HepG2 (cell line): ENCODE measurements around the gene SLC50A1. TPM values are rescaled to one million over a fixed set of nuclear protein-coding genes. Genes with fewer than 3 reads are reported as not detected.

ENCODE experiments used
- ATAC-seq: fragments of 200-7000 bp; cut with Tn5 transposase; 3 replicates; pipeline ENCODE4 v1.9.1; 2020; ENCODE audit warnings: mild to moderate bottlenecking, moderate library complexity
- BruUV-seq: library from RNA; stranded (reverse); fragments of 400-500 nt; replicated peaks from 2 replicates; lab custom pipeline; 2021; lab: Mats Ljungman, UMichigan
- CTCF ChIA-PET: fragments of 300-600 bp; formaldehyde crosslinking; extraction: SDS; loops from one replicate; lab custom pipeline; 2021; ENCODE audit warnings: low total read pairs, inconsistent platforms, low intra/inter-chr PET ratio; lab: Yijun Ruan, JAX
- POLR2A ChIA-PET: fragments of 350-600 bp; sonication (Branson Sonifier 250); formaldehyde crosslinking; loops from one replicate; lab custom pipeline; 2020; ENCODE audit warnings: antibody characterized with exemption, inconsistent platforms; lab: Yijun Ruan, JAX
- DNase-seq: peaks from one replicate; pipeline ENCODE4 v3.0.0-alpha.2; 2015; ENCODE audit warnings: low spot score
- FAIRE-seq: peaks from 3 replicates; lab custom pipeline; 2011; peaks lifted over from hg19 to GRCh38; lab: Jason Lieb, UNC
- H2AFZ ChIP-seq: one replicate; pipeline ENCODE4 v1.6.1; 2011; ENCODE audit warnings: low read length, inconsistent platforms
- H3K27ac ChIP-seq: fragments of 300-600 bp; 3 replicates; pipeline ENCODE4 v1.8.0; 2011; ENCODE audit warnings: mixed run types, mild to moderate bottlenecking, mixed read lengths, low read length, inconsistent platforms; ENCODE audit not compliant: insufficient read depth; ENCODE audit errors: extremely low read length
- H3K27me3 ChIP-seq, 2 experiments: fragments of 200-600 bp in 1 of 2; 2 replicates in 1 of 2; 3 replicates in 1 of 2; pipeline versions ENCODE4 v1.6.0 to v1.8.0; 2011; ENCODE audit warnings: low read length in 2 of 2, mild to moderate bottlenecking in 2 of 2, moderate library complexity in 2 of 2, inconsistent platforms in 1 of 2; ENCODE audit not compliant: insufficient read depth in 2 of 2, control insufficient read depth in 1 of 2
- H3K36me3 ChIP-seq, 2 experiments: fragments of 200-600 bp in 1 of 2; replicated peaks in 1 of 2; 2 replicates in 1 of 2; 3 replicates in 1 of 2; pipeline versions ENCODE4 v1.5.1 to v1.8.0; 2011; ENCODE audit warnings: low read length in 2 of 2, inconsistent platforms in 1 of 2; ENCODE audit not compliant: insufficient read depth in 2 of 2, control insufficient read depth in 1 of 2
- H3K4me1 ChIP-seq: 2 replicates; pipeline ENCODE4 v1.5.1; 2012; ENCODE audit warnings: low read length, inconsistent platforms; ENCODE audit not compliant: insufficient read depth
- H3K4me2 ChIP-seq: 2 replicates; pipeline ENCODE4 v1.6.0; 2011; ENCODE audit warnings: low read depth, low read length, inconsistent platforms
- H3K4me3 ChIP-seq, 3 experiments: fragments of 200-600 bp in 1 of 3; sonication (generic), shearing (Covaris generic) in 1 of 3; replicated peaks in 1 of 3; 2 replicates each; pipeline ENCODE4 v1.5.1; 2011 to 2016; ENCODE audit warnings: low read length in 3 of 3, inconsistent platforms in 2 of 3, low read depth in 2 of 3, mild to moderate bottlenecking in 2 of 3, control low read depth in 1 of 3, mixed read lengths in 1 of 3; ENCODE audit not compliant: insufficient read depth in 1 of 3
- H3K79me2 ChIP-seq: one replicate; pipeline ENCODE4 v1.6.1; 2011; ENCODE audit warnings: low read length, inconsistent platforms; ENCODE audit not compliant: insufficient read depth
- H3K9ac ChIP-seq: 2 replicates; pipeline ENCODE4 v1.6.0; 2011; ENCODE audit warnings: mild to moderate bottlenecking, low read depth, low read length, inconsistent platforms; ENCODE audit not compliant: insufficient read depth
- H3K9me3 ChIP-seq: 2 replicates; pipeline ENCODE4 v1.5.1; 2012; ENCODE audit warnings: mild to moderate bottlenecking, low read length
- H4K20me1 ChIP-seq: 2 replicates; pipeline ENCODE4 v1.6.0; 2011; ENCODE audit warnings: inconsistent platforms, mild to moderate bottlenecking, low read length, moderate library complexity; ENCODE audit not compliant: insufficient read depth
- FOXA3 ChIP-seq: IDR thresholded peaks from 2 replicates; pipeline ENCODE4 v1.6.1; 2016; ENCODE audit warnings: missing genetic modification reagents, missing compliant biosample characterization
- GABPB1 ChIP-seq: IDR thresholded peaks from 2 replicates; pipeline ENCODE4 v1.6.1; 2016; ENCODE audit warnings: mild to moderate bottlenecking, missing genetic modification reagents, moderate library complexity, missing compliant biosample characterization
- SP2 ChIP-seq: sonication (generic); formaldehyde crosslinking; IDR thresholded peaks from 2 replicates; pipeline ENCODE4 v1.5.1; 2020; ENCODE audit warnings: mild to moderate bottlenecking, missing genetic modification reagents
- ZNF609 ChIP-seq: sonication (generic); formaldehyde crosslinking; IDR thresholded peaks from 2 replicates; pipeline ENCODE4 v1.4.0; 2020; ENCODE audit warnings: mild to moderate bottlenecking, missing genetic modification reagents, borderline replicate concordance
- ZNF720 ChIP-seq: sonication (generic); formaldehyde crosslinking; IDR thresholded peaks from 2 replicates; pipeline ENCODE4 v1.4.0; 2020; ENCODE audit warnings: missing genetic modification reagents
- WGBS: methylation state at CpG from one replicate; pipeline ENCODE4 v1.1.6; 2017; ENCODE audit warnings: low lambda C conversion rate; 5-methylcytosine and 5-hydroxymethylcytosine counted together
- in situ Hi-C: cut with HindIII; loops from 2 replicates; pipeline ENCODE4 v1.10.0; 2017; ENCODE audit warnings: low pct_unique_long_range_greater_than_20kb; ENCODE audit not compliant: extremely low pct_ligation_motif_present
- intact Hi-C: fragments of 100-400 bp; cut with micrococcal nuclease; formaldehyde crosslinking; loops from one replicate; pipeline ENCODE4 v1.10.0; 2022; ENCODE audit not compliant: unreplicated experiment
- polyA plus RNA-seq, 8 experiments: library from polyadenylated mRNA; depleted of rRNA in 3 of 8; stranded (reverse) in 7 of 8; unstranded in 1 of 8; fragments of >200 nt; fragmentation: Illumina TruSeq in 4 of 8; extraction: Trizol in 4 of 8; gene quantifications; 2 replicates each; pipeline versions ENCODE4 v1.2.1 to v1.2.3, GENCODE V29; 2011 to 2016; ENCODE audit warnings: low read depth in 4 of 8, missing spikeins in 1 of 8, mixed read lengths in 1 of 8; ENCODE audit not compliant: insufficient read depth in 1 of 8
- total RNA-seq, 5 experiments: library from RNA; depleted of rRNA; stranded (reverse); fragments of >200 nt; fragmentation: Illumina TruSeq; extraction: Trizol; gene quantifications; 2 replicates each; pipeline ENCODE4 v1.2.3, GENCODE V29; 2016; ENCODE audit warnings: low read depth in 1 of 5

The SLC50A1 gene
- total and polyA plus RNA-seq, 2 of the 13 experiments (the other 11 are each of a cell fraction or from before 2014, with no cell fraction given) = 22.5 to 46.8 TPM

- ATAC-seq (no peak), DNase-seq (no peak), FAIRE-seq (no peak)
- H2AFZ ChIP-seq = no peak overlapping the region
- H3K4me3 ChIP-seq = no peak overlapping the region
- BruUV-seq = no TSS peak
- TF ChIP-seq GABPB1 (CRISPR knock-in tag) (no peak), ZNF720 (CRISPR knock-in tag) (no peak), SP2 (CRISPR knock-in tag) (no peak)
- CTCF ChIA-PET = no interaction called here
- no peaks in the 10 kb centered on the region; a peak in 1 of 5 replicates for H3K27me3 ChIP-seq
- intact Hi-C loops (no loop called here), in situ Hi-C loops (no loop called here)
- 100% methylated on average over 2 of the region's 2 CpGs for WGBS
- H3K9me3 ChIP-seq = no peaks in the 10 kb centered on the region
- H3K36me3 ChIP-seq = no peaks in the 10 kb centered on the region
- H3K4me2 ChIP-seq = no peak overlapping the region
- no peaks in the 10 kb centered on the region for H4K20me1 ChIP-seq
- H3K79me2 ChIP-seq = peaks cover 9% of the 10 kb centered on the region
- H3K27ac ChIP-seq = no peak overlapping the region
- H3K9ac ChIP-seq = no peak overlapping the region
- peaks cover 36% of the 10 kb centered on the region for H3K4me1 ChIP-seq
- POLR2A ChIA-PET = interaction anchor here (5.9 kb wide), 1 partner anchor 15 kb away, joined by 144 read pairs; the partner anchor contains the start of genes DPM3 and SLC50A1
Measured at GRCh38 chr1:155122308-155122707, 13.3 kb upstream of the SLC50A1 start.

DNA sequence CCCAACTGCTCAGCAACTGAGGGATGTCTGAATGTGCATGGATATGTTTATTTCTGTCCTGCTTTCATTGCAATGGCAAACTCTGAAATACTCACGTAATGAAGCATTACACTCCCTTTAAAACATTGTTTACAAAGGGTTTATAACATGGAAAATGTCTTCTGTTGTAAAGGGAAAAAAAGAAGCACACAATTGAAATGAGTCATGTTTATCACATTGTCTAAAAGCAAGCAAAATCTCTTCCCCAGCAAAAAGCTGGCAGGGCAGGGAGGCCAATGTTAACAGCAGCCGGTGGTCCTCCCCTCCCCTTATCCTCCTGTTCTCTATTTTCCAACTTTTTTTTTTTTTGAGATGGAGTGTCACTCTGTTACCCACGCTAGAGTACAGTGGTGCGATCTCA is 11.9 kb upstream of the SLC50A1 start:
- TF ChIP-seq FOXA3 (CRISPR knock-in tag) (0 out of 2 replicates have a peak, but pooled peaks have one; percentile 17), ZNF609 (CRISPR knock-in tag) (no peak)
- Histone ChIP-seq H3K36me3 (no peaks in the 10 kb centered on the region), H3K27me3 (no peaks in the 10 kb centered on the region; a peak in 1 of 5 replicates), H3K9ac (no peak overlapping the region), H3K9me3 (no peaks in the 10 kb centered on the region), H3K4me2 (peak overlapping the region; percentile 86; the same call in 1 of the 2 replicates), H3K79me2 (peaks cover 20% of the 10 kb centered on the region), H3K27ac (peak overlapping the region; percentile 100), H3K4me3 (peak overlapping the region in 1 of 3 experiments; percentile 99; a peak in 1 of 6 replicates), H2AFZ (no peak overlapping the region), H4K20me1 (no peaks in the 10 kb centered on the region), H3K4me1 (peaks cover 36% of the 10 kb centered on the region)
- POLR2A ChIA-PET = interaction anchor here (1.6 to 6.4 kb wide), 5 partner anchors 9 to 44 kb away, joined by 4 to 144 read pairs (median 56); partner anchors contain the start of genes DPM3 and SLC50A1
- no peak for DNase-seq
- BruUV-seq = no TSS peak
- CTCF ChIA-PET = no interaction called here
- intact Hi-C loops = no loop called here
- 44% methylated on average over 4 of the region's 4 CpGs for WGBS
- in situ Hi-C loops = no loop called here
- FAIRE-seq = no peak
- no peak for ATAC-seq
